D721Med (cell line): ENCODE results near the gene GABARAP.

ENCODE experiments used
- DNase-seq: peaks from one replicate; pipeline ENCODE4 v3.0.0; 2011; ENCODE audit warnings: low spot score; ENCODE audit not compliant: insufficient read length
- FAIRE-seq: peaks from 2 replicates; lab custom pipeline; 2011; peaks lifted over from hg19 to GRCh38; lab: Jason Lieb, UNC
- CTCF ChIP-seq: IDR thresholded peaks from 2 replicates; pipeline ENCODE4 v1.5.1; 2012; ENCODE audit warnings: mild to moderate bottlenecking, control low read depth; ENCODE audit not compliant: insufficient read depth; ENCODE audit errors: missing control alignments

Gene GABARAP

GRCh38 chr17:7283471-7284216 is 41.4 kb upstream of the GABARAP start:
- no peak for TF ChIP-seq CTCF
- DNase-seq (peak; percentile 15), FAIRE-seq (no peak)

GRCh38 chr17:7282752-7283321 is 40.6 kb upstream of the GABARAP start:
- TF ChIP-seq CTCF: no peak
- peak; percentile 12 for DNase-seq
- FAIRE-seq: no peak

GRCh38 chr17:7281953-7282751 is 39.9 kb upstream of the GABARAP start:
- TF ChIP-seq CTCF: no peak
- DNase-seq: peak; percentile 47
- no peak for FAIRE-seq

GRCh38 chr17:7281074-7281952 is 39.1 kb upstream of the GABARAP start, which contains the start of gene SLC2A4:
SLC2A4 (plus strand) TSS chr17:7281718; CDS start chr17:7281935, 217 bp downstream.
- FAIRE-seq (no peak), DNase-seq (peak; percentile 99)
- TF ChIP-seq CTCF: no peak

- no peak for FAIRE-seq
- DNase-seq: peak; percentile 74
- peak; percentile 47 for TF ChIP-seq CTCF
Observed at GRCh38 chr17:7280519-7281073, 38.3 kb upstream of the GABARAP start.

GRCh38 chr17:7279448-7279847 is 37.2 kb upstream of the GABARAP start:
- FAIRE-seq (no peak), DNase-seq (no peak)
- no peak for TF ChIP-seq CTCF
